GM18868 (cell line): ENCODE data around the gene PDZD2.
A peak's percentile ranks its signal among the peaks of the same experiment; 100 is the strongest.

ENCODE experiments used
- ATAC-seq: cut with Tn5 transposase; IDR thresholded peaks from one replicate; pipeline ENCODE4 v1.9.1; 2021; ENCODE audit warnings: mild to moderate bottlenecking, moderate library complexity; ENCODE audit not compliant: unreplicated experiment

Gene PDZD2

DNA sequence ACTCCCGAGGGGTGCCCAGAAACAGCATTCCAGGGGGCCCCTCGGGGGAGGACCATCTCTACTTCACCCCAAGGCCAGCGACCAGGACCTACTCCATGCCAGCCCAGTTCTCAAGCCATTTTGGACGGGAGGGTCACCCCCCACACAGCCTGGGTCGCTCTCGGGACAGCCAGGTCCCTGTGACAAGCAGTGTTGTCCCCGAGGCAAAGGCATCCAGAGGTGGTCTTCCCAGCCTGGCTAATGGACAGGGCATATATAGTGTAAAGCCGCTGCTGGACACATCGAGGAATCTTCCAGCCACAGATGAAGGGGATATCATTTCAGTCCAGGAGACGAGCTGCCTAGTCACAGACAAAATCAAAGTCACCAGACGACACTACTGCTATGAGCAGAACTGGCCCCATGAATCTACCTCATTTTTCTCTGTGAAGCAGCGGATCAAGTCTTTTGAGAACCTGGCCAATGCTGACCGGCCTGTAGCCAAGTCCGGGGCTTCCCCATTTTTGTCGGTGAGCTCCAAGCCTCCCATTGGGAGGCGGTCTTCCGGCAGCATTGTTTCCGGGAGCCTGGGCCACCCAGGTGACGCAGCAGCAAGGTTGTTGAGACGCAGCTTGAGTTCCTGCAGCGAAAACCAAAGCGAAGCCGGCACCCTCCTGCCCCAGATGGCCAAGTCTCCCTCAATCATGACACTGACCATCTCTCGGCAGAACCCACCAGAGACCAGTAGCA is 451.3 kb downstream of the PDZD2 start:
- no peak for ATAC-seq

DNA sequence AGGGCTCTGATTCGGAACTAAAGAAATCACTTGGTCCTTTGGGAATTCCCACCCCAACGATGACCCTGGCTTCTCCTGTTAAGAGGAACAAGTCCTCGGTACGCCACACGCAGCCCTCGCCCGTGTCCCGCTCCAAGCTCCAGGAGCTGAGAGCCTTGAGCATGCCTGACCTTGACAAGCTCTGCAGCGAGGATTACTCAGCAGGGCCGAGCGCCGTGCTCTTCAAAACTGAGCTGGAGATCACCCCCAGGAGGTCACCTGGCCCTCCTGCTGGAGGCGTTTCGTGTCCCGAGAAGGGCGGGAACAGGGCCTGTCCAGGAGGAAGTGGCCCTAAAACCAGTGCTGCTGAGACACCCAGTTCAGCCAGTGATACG is 451.8 kb downstream of the PDZD2 start:
- no peak for ATAC-seq

DNA sequence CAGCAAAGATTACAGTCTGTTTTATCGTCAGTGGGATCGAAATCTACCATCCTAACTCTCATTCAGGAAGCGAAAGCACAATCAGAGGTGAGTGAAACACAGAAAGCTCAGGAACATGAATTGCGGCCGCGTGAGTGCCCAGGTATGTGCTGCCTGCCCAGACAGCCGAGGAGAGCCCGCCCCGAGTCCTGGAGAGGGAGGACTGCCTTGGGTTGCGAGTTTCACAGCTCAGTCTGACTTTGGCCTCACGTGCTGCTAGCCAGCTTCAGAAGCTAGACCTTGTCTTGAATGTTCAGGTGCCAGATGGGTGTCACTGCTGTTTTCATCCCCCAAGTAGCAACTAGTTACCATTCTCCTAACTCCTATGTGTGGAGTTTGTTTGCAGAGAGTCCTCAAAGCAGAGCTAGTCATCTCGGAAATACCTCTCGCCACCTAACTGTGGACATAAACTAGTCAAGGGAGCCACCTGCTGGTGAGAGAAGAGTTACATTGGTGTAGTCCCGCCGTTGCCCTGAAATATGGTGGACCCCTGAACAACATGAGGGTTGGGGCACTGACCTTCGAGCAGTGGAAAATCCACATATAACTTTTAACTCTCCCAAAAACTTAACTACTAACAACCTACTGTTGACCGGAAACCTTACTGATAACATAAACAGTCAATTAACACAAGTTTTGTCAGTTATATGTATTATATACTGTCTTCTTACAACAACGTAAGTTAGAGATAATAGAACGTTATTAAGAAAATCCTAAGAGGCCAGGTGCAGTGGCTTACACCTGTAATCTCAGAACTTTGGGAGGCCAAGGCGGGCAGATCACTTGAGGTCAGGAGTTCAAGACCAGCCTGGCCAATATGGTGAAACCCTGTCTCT is 454.2 kb downstream of the PDZD2 start:
- ATAC-seq, result peak; percentile 97

DNA sequence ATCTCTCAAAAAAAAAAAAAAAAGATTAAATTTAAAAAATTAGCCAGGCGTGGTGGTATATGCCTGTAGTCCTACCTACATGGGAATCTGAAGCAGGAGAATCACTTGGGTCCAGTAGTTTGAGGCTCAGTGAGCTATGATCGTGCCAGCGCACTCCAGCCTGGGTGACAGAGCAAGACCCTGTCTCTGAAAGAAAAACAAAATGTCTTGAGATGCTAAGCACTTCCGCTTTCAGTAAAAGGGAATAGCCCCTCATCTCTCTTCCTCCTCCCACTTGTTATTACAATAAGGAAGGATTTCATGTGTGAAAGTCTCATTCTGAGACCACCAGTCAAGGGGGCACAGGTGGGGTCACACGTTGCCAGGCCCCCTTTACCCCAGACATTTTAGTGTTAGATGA is 455.8 kb downstream of the PDZD2 start:
- ATAC-seq, result no peak

DNA sequence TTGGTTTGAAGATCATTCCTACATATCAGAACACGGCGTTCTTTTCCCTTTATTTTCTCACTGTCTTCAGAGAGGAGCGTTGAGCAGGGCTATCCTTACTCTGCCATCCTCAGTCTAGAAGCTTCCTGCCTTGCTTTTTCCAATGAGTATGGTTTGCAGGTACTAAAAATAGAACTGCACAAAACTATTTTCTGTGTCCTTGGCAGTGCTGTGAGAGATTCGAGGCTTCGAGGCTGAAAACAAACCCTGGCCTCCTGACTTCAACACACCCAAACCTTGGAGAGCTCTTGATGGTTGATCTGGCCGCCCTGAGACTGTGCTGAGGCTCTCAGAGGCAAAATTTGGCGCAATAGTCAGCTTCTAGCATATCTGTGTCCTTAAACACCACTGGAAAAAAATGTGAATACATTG is 456.3 kb downstream of the PDZD2 start:
- ATAC-seq, result no peak

DNA sequence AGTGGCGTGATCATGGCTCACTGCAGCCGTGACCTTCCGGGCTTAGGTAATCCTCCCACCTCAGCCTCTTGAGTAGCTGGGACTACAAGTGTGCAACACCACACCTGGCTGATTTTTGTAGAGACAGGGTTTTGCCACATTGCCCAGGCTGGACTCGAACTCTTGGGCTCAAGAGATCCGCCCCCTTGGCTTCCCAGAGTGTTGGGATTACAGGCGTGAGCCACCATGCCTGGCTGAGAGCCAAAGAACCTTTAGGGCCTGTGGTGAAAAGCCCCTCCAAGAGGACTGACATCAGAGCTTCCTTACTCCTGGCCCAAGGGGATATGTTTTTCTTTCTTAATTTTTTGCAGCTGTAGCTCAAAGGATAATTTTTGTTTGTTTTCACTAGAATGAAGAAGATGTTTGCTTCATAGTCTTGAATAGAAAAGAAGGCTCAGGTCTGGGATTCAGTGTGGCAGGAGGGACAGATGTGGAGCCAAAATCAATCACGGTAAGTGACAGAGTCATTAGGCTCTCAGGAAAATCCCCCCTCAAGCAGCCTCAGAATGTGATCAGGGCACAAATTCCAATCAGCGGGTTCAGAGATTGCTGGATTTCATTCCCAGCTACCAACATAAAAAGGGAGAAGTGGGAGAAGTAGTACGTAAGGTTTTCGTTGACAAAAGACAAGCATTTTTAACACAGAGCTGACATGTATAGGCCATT is 458.1 kb downstream of the PDZD2 start:
- no peak for ATAC-seq

DNA sequence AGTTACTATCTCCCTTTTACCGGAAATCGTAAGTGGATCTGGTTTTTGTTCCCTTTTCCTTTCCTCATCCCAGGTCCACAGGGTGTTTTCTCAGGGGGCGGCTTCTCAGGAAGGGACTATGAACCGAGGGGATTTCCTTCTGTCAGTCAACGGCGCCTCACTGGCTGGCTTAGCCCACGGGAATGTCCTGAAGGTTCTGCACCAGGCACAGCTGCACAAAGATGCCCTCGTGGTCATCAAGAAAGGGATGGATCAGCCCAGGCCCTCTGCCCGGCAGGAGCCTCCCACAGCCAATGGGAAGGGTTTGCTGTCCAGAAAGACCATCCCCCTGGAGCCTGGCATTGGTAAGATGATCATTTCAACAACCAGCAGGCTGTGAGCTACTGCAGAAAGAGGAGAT is 459.4 kb downstream of the PDZD2 start:
- ATAC-seq, result no peak

DNA sequence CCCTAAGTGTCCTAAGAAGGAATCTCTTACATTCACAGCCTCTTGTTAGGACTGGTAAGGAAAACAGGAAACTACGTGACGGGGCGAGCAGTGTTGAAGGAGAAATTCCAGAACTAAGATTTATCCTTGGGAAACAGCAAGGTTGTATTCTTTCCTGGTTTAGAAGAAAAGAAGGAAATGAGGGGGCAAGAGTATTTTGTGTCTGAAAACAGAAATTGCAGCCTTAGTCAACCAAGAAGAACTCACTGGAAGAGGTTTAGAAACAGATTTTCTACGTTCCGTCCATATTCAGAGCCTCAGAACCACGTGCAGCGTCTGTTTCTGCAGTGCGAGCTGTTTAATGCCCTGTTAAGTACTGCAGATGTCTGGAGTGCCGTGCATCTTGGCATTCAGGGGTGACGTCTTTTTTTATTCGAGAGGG is 460.0 kb downstream of the PDZD2 start:
- no peak for ATAC-seq

DNA sequence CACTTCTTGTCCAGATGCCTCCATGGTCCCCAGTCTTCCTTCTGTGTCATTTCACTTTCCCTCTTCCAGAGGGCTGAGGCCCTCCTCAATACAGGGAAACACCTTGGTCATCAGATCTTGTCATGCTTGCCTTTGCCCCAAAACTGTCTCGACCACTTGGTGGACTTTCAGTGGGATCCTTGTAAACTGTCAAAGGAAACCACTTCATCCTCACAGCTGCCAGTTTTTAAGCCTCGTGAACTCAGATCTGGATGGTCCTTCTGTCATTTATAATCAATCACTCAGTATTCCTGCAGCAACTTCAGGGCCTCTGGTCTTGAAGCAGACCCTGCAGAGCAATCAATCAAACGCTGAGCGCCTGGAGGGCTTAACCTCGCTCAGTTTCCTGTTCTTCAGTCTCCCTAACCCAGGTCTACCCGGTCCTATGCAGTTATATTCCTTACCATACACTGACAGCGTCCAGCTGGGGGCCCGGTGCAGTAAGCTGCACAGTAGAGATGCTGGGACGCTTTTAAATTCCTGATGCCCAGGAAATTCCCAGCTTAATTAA is 460.6 kb downstream of the PDZD2 start:
- no peak for ATAC-seq

DNA sequence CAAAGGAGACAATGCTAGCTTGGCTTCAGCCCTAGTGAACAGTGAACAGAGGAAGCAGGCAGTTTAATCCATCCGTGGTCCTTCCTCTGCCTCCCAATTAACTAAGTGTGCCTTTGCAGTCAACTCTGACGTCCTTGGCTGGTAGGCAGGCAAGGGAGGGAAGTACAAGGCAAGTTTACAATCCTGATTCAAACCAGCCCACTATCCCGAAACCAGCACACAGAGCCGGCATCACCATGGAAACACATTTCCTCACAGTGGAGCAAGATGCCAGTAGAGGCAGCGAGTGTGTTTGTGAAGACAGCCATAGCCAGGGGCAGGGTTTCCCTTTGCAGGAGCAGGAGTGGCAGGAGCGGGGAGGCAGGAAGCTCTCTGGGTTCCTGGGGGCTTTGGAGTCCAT is 461.3 kb downstream of the PDZD2 start:
- no peak for ATAC-seq

DNA sequence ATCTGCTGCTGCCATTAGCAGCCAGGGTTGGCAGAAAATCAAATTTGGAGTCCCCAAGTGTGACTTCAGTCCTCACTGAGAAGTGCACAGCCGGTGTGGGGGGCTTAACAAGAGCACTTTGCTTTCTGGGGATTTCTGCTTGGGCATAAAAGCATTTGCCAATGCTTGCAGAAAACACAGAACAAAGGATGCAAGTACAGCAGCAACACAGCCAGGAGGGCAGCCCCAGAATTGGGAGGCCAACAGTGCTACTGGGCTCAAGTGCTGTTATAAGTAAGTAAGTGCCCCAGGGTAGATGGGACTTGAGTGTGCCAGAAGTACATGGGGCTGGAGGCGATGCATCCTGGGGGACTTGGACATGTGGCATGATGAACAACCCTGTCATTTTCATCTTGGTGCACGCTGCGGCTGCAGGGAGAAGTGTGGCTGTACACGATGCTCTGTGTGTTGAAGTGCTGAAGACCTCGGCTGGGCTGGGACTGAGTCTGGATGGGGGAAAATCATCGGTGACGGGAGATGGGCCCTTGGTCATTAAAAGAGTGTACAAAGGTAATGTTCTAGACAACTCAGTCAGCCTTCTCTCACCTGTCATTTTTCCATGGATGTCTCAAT is 461.9 kb downstream of the PDZD2 start:
- no peak for ATAC-seq

DNA sequence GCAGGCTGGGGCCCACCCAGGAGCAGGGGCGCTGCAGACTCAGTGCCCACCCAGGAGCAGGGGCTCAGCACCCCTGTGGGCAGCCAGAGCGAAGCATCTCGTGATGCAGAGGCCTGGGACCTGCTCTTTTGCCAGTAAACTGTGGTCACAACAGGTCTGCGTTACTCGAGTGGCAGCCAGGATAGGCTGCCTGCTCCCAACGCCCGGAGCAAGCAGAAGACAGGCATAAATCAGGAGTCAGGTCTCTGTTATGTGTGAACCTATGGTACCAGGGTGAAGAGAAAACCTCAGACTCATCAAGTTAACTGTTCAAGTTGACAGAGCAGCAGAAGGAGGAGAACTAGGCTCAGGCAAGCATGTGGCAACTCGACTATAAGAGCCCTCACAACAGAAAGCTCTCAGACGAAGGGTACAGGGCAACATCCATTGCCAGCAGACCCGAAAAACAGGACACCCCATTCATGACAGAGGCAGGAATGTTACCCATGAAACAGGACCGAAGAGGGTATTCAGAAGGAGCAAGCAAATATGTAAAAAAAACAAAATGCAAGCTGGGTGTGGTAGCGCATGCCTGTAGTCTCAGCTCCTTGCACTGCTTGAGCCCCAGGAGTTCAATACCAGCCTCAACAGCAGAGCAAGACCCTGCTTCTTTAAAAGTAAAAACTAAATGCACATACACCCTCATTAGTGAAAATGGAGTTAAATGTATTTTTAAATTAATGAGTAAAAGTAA is 463.5 kb downstream of the PDZD2 start:
- no peak for ATAC-seq

DNA sequence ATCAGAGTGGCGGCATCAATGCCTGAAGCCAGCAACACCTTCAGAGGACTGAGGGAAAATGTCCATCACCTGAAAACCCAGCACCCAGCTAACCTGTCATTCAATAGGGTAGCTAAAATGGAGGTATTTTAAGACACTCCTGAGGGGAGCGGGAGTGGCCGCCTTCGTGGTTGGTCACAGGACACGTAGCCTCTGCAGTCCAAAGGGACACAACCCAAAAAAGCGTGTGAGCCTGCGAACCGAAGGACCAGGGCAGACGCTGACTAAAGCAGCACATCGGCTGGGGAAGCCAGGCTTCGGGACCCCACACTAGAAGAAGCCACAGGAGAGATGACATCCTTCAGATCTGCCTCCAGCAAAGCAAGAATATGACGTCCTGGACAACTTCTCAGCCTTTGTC is 464.6 kb downstream of the PDZD2 start:
- no peak for ATAC-seq

DNA sequence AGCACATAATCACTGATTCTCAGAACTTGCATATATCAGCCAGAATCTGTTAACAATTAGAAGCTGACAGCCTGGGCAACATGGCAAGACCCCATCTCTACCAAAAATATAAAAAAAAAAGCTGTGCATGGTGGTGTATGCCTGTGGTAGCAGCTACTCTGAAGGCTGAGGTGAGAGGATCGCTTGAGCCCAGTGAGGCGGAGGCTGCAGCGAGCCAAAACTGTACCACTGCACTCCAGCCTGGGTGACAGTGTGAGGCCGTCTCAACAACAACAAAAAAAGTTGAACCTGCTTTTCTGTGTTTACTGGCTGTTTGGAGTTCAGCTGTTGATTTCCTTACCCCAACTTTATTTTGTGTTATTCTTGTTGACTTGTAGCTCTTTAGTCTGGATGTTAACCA is 468.4 kb downstream of the PDZD2 start:
- ATAC-seq, result no peak

DNA sequence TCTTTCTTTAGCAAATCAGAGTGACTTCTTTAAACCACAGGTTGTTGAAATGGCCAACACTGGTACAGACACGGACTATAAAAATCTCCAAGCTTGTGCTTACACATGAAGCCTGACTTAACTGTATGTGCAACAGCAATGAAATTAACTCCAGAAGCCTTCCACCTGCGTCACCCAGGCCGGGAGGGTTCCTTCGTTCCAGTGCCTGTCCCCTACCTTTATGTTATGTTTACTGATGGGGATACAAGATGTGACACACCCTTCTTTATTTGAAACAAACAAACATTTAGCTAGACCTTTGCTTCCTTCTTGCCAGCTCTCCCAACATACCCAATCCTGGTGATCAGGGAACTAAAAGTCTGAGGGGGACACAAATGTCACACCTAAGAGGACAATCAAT is 469.2 kb downstream of the PDZD2 start:
- no peak for ATAC-seq

DNA sequence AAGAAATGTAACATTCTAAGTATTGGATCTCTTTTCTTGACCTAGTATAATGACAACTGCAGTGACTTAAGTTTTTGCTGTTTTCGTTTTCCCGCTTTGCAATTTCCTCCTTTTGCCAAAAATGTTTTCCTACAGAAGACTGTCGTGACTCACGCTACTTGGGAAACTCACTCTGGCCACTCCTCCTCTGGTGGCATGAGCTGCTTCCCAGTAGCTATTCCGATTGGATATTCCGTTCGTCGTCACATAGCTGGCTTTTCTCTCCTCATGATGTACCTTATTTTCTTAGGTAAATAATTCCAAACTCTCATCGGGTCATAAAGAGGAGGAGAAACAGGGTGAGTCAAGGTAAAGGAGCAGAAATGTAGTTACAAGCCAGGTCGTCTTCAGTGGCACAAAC is 470.3 kb downstream of the PDZD2 start:
- no peak for ATAC-seq

DNA sequence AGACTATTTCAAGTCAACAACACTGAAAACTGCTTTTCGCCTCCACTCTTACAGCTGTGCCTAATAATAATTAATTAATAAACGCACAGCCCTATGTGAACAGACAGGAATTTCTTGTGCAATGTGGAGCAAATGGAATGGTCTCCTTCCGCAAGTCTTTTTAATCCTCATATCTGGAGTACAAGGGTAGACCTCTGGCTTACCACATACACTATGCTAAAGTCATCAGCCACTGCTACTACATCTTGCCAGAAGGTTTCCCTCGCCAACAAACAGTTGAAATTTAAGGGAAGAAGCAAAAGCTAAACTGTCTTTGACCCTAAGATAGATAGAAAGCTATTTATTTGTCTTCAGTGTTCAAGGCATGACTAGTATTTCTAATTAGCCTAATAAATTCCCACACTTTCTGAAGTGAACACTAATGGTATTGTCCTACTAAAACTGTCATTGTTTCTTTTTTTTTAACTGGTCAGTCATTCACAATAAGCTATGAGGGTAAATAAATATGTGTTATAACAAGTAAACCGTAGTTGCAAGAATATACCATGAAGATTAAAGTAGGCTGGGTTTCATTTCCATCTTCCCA is 471.3 kb downstream of the PDZD2 start:
- ATAC-seq, result no peak

DNA sequence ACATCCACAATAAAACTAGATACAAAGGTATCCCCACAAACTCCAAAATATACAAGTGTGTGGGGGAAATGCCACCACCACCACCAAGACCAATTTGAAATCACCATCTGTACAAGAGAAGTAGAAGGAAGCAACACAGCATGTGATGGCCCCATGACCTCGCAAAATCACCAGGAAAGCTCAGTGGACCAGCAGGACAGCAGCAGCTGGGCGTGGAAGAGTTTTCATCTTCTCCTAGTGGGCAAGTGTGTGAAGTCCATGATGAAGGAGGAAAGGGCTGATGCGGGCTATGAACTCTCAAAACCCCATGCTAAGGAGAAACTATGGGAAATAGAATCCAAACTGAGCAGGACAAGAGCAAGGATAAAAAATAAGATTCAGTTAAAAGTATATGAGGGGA is 477.1 kb downstream of the PDZD2 start:
- no peak for ATAC-seq

DNA sequence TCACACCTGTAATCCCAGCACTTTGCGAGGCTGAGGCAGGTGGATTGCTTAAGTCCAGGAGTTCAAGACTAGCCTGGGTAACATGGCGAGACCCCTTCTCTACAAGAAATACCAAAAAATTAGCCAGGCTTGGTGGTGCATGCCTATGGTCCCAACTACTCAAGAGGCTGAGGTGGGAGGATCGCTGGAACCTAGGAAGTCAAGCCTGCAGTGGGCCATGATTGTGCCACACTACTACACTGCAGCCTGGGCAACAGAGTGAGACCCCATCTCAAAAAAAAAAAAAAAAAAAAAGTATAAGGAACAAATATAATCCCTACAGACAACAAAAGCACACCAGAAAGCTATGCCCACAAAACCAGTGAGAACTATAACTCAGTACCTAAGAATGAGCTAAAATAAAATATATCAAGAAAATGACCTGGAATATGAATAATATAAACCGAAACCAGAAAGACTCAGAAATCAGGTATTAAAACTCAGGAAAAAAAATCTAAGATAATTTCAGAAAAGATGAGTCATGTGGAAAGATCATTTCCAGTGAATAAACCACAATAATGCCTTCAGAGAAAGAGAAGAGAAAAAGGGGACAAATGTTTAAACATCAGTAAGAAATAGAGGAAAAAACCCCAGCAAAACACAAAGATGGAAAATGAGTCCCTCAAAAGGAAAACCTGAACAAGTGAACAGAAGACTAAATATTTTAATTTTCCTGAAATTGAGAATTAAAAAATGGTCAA is 477.8 kb downstream of the PDZD2 start:
- ATAC-seq, result no peak
